Measurements from ENCODE around the gene CST11.
A peak's percentile ranks its signal among the peaks of the same experiment; 100 is the strongest.
"Not testable (repeated sequence)": the region's sequence is repeated elsewhere in the genome, so short reads cannot be mapped to it uniquely, and the experiment has no call there.

CST11 gene

GRCh38 chr20:23452776-23453175 is at the start of gene CST11:
Gene CST11 (minus strand): TSS chr20:23452876. CDS start chr20:23452811, 65 bp downstream.
- no peak for DNase-seq

- no peak for DNase-seq
Measured at GRCh38 chr20:23501926-23502325, 49.2 kb upstream of the CST11 start.

GRCh38 chr20:23497536-23497935 is 44.9 kb upstream of the CST11 start:
- no peak for DNase-seq

GRCh38 chr20:23493172-23493772 is 40.6 kb upstream of the CST11 start:
- no peak for DNase-seq

GRCh38 chr20:23492292-23492691 is 39.6 kb upstream of the CST11 start:
- no peak for DNase-seq

- no peak for DNase-seq
Measured at GRCh38 chr20:23490817-23491216, 38.1 kb upstream of the CST11 start, which contains the start of gene CST8. Gene CST8 (plus strand): TSS chr20:23491117. CDS start chr20:23491668, 551 bp downstream.

- DNase-seq: no peak
Measured at GRCh38 chr20:23488996-23489395, 36.3 kb upstream of the CST11 start.

- DNase-seq: no peak
Measured at GRCh38 chr20:23488470-23488869, 35.8 kb upstream of the CST11 start.

- no peak for DNase-seq
Measured at GRCh38 chr20:23484081-23484480, 31.4 kb upstream of the CST11 start.

- no peak for DNase-seq
Measured at GRCh38 chr20:23482138-23482537, 29.5 kb upstream of the CST11 start.

- DNase-seq: no peak
Measured at GRCh38 chr20:23479043-23479442, 26.4 kb upstream of the CST11 start.

- no peak for DNase-seq
Measured at GRCh38 chr20:23477223-23477622, 24.5 kb upstream of the CST11 start.

- no peak for DNase-seq
Measured at GRCh38 chr20:23476015-23476754, 23.5 kb upstream of the CST11 start.

- DNase-seq: no peak
Measured at GRCh38 chr20:23475395-23475794, 22.7 kb upstream of the CST11 start.

GRCh38 chr20:23473293-23473692 is 20.6 kb upstream of the CST11 start:
- DNase-seq: not testable (repeated sequence)

GRCh38 chr20:23472306-23472705 is 19.6 kb upstream of the CST11 start:
- DNase-seq: not testable (repeated sequence)

GRCh38 chr20:23466961-23467360 is 14.3 kb upstream of the CST11 start:
- DNase-seq: not testable (repeated sequence)

- no peak for DNase-seq
Measured at GRCh38 chr20:23461180-23461579, 8.5 kb upstream of the CST11 start.

GRCh38 chr20:23459461-23460150 is 6.9 kb upstream of the CST11 start:
- no peak for DNase-seq

GRCh38 chr20:23456873-23457272 is 4.2 kb upstream of the CST11 start:
- peak; percentile 18 for DNase-seq

- DNase-seq: peak; percentile 40
Measured at GRCh38 chr20:23456409-23456808, 3.7 kb upstream of the CST11 start.

GRCh38 chr20:23455639-23456038 is 3.0 kb upstream of the CST11 start:
- DNase-seq: no peak

GRCh38 chr20:23454816-23455215 is 2.1 kb upstream of the CST11 start:
- no peak for DNase-seq
